Endothelial cell of umbilical vein (primary cell): Measurements from ENCODE around the gene RPL22L1. TPM values are rescaled to one million over a fixed set of nuclear protein-coding genes. Genes with fewer than 3 reads are reported as not detected.
A peak's percentile ranks its signal among the peaks of the same experiment; 100 is the strongest.

Source experiments
- BruUV-seq: library from RNA; stranded (reverse); fragments of 400-500 nt; replicated peaks from 2 replicates; lab custom pipeline; 2021; lab: Mats Ljungman, UMichigan
- CTCF ChIA-PET: fragments of 300-600, 350-600 bp; sonication (Branson Sonifier 250); formaldehyde crosslinking; loops from one replicate; lab custom pipeline; 2021; ENCODE audit warnings: antibody characterized with exemption, inconsistent platforms; lab: Charles Lee
- POLR2A ChIA-PET: fragments of 300-600, 350-600 bp; sonication (Branson Sonifier 250); formaldehyde crosslinking; loops from one replicate; lab custom pipeline; 2021; ENCODE audit warnings: antibody characterized with exemption, inconsistent platforms; lab: Charles Lee
- DNase-seq: peaks from one replicate; pipeline ENCODE4 v3.0.0-alpha.2; 2011; ENCODE audit warnings: low read depth, low spot score
- FAIRE-seq: peaks from 2 replicates; lab custom pipeline; 2011; peaks lifted over from hg19 to GRCh38; lab: Jason Lieb, UNC
- H2AFZ ChIP-seq: 2 replicates; pipeline ENCODE4 v1.6.0; 2012; ENCODE audit warnings: low read depth, low read length, control low read depth, inconsistent platforms
- H3K27ac ChIP-seq: 2 replicates; pipeline ENCODE4 v1.5.1; 2011; ENCODE audit warnings: low read depth, mild to moderate bottlenecking, control low read depth, low read length, moderate library complexity; ENCODE audit not compliant: insufficient read depth
- H3K27me3 ChIP-seq, 2 experiments: 2 replicates each; pipeline versions ENCODE4 v1.6.0 to v1.6.1; 2011; ENCODE audit warnings: low read length in 2 of 2, mixed read lengths in 1 of 2; ENCODE audit not compliant: control insufficient read depth in 2 of 2, insufficient read depth in 2 of 2
- H3K36me3 ChIP-seq, 2 experiments: 2 replicates in 1 of 2; 3 replicates in 1 of 2; pipeline ENCODE4 v1.5.1; 2011; ENCODE audit warnings: low read length in 2 of 2, mild to moderate bottlenecking in 1 of 2, moderate library complexity in 1 of 2; ENCODE audit not compliant: control insufficient read depth in 2 of 2, insufficient read depth in 2 of 2; ENCODE audit errors: extremely low read depth in 1 of 2
- H3K4me1 ChIP-seq: 3 replicates; pipeline ENCODE4 v1.5.1; 2011; ENCODE audit warnings: mild to moderate bottlenecking, low read length; ENCODE audit not compliant: control insufficient read depth, insufficient read depth; ENCODE audit errors: extremely low read depth
- H3K4me2 ChIP-seq: 2 replicates; pipeline ENCODE4 v1.6.1; 2011; ENCODE audit warnings: low read length, control low read depth, mixed read lengths; ENCODE audit not compliant: insufficient read depth
- H3K4me3 ChIP-seq, 3 experiments: fragments of 200-600 bp in 1 of 3; sonication (generic), shearing (Covaris generic) in 1 of 3; replicated peaks in 1 of 3; 2 replicates each; pipeline ENCODE4 v1.5.1; 2011 to 2016; ENCODE audit warnings: control low read depth in 3 of 3, low read length in 3 of 3, mild to moderate bottlenecking in 2 of 3, inconsistent platforms in 1 of 3, low read depth in 1 of 3, moderate library complexity in 1 of 3; ENCODE audit not compliant: insufficient read depth in 1 of 3
- H3K79me2 ChIP-seq: 2 replicates; pipeline ENCODE4 v1.6.0; 2012; ENCODE audit warnings: low read length, inconsistent platforms; ENCODE audit not compliant: control insufficient read depth, insufficient read depth
- H3K9ac ChIP-seq: replicated peaks from 2 replicates; pipeline ENCODE3; 2011; ENCODE audit warnings: low read length, control low read depth; ENCODE audit not compliant: insufficient read depth; ENCODE audit errors: extremely low read depth
- H3K9me1 ChIP-seq: replicated peaks from 3 replicates; pipeline ENCODE4 v1.6.0; 2011; ENCODE audit warnings: mild to moderate bottlenecking, low read length; ENCODE audit not compliant: control insufficient read depth, insufficient read depth; ENCODE audit errors: extremely low read depth
- H3K9me3 ChIP-seq: replicated peaks from 2 replicates; pipeline ENCODE4 v1.5.1; 2012; ENCODE audit warnings: low read length, inconsistent platforms; ENCODE audit not compliant: control insufficient read depth, insufficient read depth
- H4K20me1 ChIP-seq: replicated peaks from 2 replicates; pipeline ENCODE3; 2011; ENCODE audit warnings: mild to moderate bottlenecking, low read length; ENCODE audit not compliant: control insufficient read depth, insufficient read depth; ENCODE audit errors: extremely low read depth
- EZH2 ChIP-seq: IDR thresholded peaks from 2 replicates; pipeline ENCODE4 v1.6.1; 2012; ENCODE audit warnings: borderline replicate concordance, low read depth, mild to moderate bottlenecking, moderate library complexity, low read length, inconsistent platforms; ENCODE audit not compliant: severe bottlenecking
- FOS ChIP-seq: IDR thresholded peaks from 2 replicates; pipeline ENCODE4 v1.6.1; 2011; ENCODE audit warnings: mild to moderate bottlenecking, low read length, moderate library complexity, borderline replicate concordance; ENCODE audit not compliant: insufficient read depth
- GATA2 ChIP-seq: IDR thresholded peaks from 2 replicates; pipeline ENCODE4 v1.7.0; 2011; ENCODE audit warnings: low read depth, mild to moderate bottlenecking, moderate library complexity, mixed read lengths, low read length; ENCODE audit not compliant: insufficient read length, insufficient read depth
- JUN ChIP-seq: IDR thresholded peaks from 2 replicates; pipeline ENCODE4 v1.6.1; 2011; ENCODE audit warnings: borderline replicate concordance, low read depth; ENCODE audit not compliant: insufficient read length, insufficient read depth
- MYC ChIP-seq: IDR thresholded peaks from one replicate; pipeline ENCODE4 v1.6.1; 2011; ENCODE audit warnings: mild to moderate bottlenecking, low read depth, low read length
- POLR2A ChIP-seq: IDR thresholded peaks from 2 replicates; pipeline ENCODE4 v1.6.1; 2012; ENCODE audit warnings: low read depth, mild to moderate bottlenecking, control low read depth, low read length
- POLR2AphosphoS5 ChIP-seq: IDR thresholded peaks from 2 replicates; pipeline ENCODE4 v1.6.1; 2012; ENCODE audit warnings: low read depth, mild to moderate bottlenecking, control low read depth, low read length, moderate library complexity; ENCODE audit not compliant: insufficient read depth
- dilution Hi-C: fragments of 300-500 bp; cut with MboI; formaldehyde crosslinking; loops from one replicate; pipeline ENCODE4 v1.15.0; 2019; ENCODE audit warnings: low sequenced_read_pairs; ENCODE audit not compliant: extremely low pct_ligation_motif_present
- intact Hi-C: fragments of 100-400 bp; cut with micrococcal nuclease; formaldehyde crosslinking; loops from one replicate; pipeline ENCODE4 v1.10.0; 2022
- polyA plus RNA-seq, 4 experiments: library from polyadenylated mRNA; depleted of rRNA in 3 of 4; stranded (reverse) in 3 of 4; unstranded in 1 of 4; fragments of >200 nt; gene quantifications; 2 replicates each; pipeline versions ENCODE4 v1.2.1 to v1.2.3, GENCODE V29; 2011 to 2012; ENCODE audit warnings: missing spikeins in 1 of 4
- total RNA-seq: library from RNA; stranded (reverse); gene quantifications from 2 replicates; pipeline ENCODE4 v1.2.3, GENCODE V29; 2021
- TF ChIP-seq, protein P1 (sequence below): IDR thresholded peaks from 2 replicates; pipeline ENCODE4 v1.6.1; 2011; ENCODE audit not compliant: insufficient read depth, insufficient read length
- TF ChIP-seq, protein P2 (sequence below), 2 donors: IDR thresholded peaks; 1 replicate in 1 of 2; 2 replicates in 1 of 2; pipeline ENCODE4 v1.5.1; 2011; ENCODE audit warnings: low read length in 2 of 2, mild to moderate bottlenecking in 2 of 2, moderate library complexity in 2 of 2, control low read depth in 1 of 2, inconsistent platforms in 1 of 2, low read depth in 1 of 2; ENCODE audit not compliant: insufficient read depth in 1 of 2; ENCODE audit errors: extremely low read depth in 1 of 2

RPL22L1 gene
- total and polyA plus RNA-seq, 2 donors (not counting 3 experiments of a cell fraction or from before 2014, with no cell fraction given): 65.0 to 176 TPM

- DNase-seq (peak; percentile 4), FAIRE-seq (no peak)
- no peak overlapping the region for H3K4me3 ChIP-seq
- TF ChIP-seq FOS (no peak), JUN (no peak), MYC (no peak), EZH2 (no peak), POLR2A (no peak), GATA2 (no peak), POLR2AphosphoS5 (no peak)
- TF ChIP-seq, protein P1, sequence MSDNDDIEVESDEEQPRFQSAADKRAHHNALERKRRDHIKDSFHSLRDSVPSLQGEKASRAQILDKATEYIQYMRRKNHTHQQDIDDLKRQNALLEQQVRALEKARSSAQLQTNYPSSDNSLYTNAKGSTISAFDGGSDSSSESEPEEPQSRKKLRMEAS: no peak
- TF ChIP-seq, protein P2, sequence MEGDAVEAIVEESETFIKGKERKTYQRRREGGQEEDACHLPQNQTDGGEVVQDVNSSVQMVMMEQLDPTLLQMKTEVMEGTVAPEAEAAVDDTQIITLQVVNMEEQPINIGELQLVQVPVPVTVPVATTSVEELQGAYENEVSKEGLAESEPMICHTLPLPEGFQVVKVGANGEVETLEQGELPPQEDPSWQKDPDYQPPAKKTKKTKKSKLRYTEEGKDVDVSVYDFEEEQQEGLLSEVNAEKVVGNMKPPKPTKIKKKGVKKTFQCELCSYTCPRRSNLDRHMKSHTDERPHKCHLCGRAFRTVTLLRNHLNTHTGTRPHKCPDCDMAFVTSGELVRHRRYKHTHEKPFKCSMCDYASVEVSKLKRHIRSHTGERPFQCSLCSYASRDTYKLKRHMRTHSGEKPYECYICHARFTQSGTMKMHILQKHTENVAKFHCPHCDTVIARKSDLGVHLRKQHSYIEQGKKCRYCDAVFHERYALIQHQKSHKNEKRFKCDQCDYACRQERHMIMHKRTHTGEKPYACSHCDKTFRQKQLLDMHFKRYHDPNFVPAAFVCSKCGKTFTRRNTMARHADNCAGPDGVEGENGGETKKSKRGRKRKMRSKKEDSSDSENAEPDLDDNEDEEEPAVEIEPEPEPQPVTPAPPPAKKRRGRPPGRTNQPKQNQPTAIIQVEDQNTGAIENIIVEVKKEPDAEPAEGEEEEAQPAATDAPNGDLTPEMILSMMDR (IDR thresholded peaks at IDR 0.05; ENCODE audit: extremely low read depth in 1 of 2, insufficient read depth in 1 of 2, low read depth in 1 of 2, low read length in 2 of 2): no peak
- dilution Hi-C loops: no loop called here
- no peaks in the 10 kb centered on the region for H3K9me1 ChIP-seq
- no peak overlapping the region for H3K4me2 ChIP-seq
- CTCF ChIA-PET: interaction anchor here (1.0 to 1.7 kb wide), 3 partner anchors 20 to 98 kb away, joined by 3 to 5 read pairs (median 5); no protein-coding TSS in a partner anchor
- peaks cover 0 to 3% of the 10 kb centered on the region in 2 experiments for H3K27me3 ChIP-seq
- no peak overlapping the region for H3K27ac ChIP-seq
- no TSS peak for BruUV-seq
- H3K9me3 ChIP-seq: no peaks in the 10 kb centered on the region
- H4K20me1 ChIP-seq: no peaks in the 10 kb centered on the region
- no peak overlapping the region for H3K9ac ChIP-seq
- no peaks in the 10 kb centered on the region for H3K79me2 ChIP-seq
- H2AFZ ChIP-seq: no peak overlapping the region
- H3K4me1 ChIP-seq: peaks cover 12% of the 10 kb centered on the region
- intact Hi-C loops: no loop called here
- POLR2A ChIA-PET: interaction anchor here (1.6 kb wide), 1 partner anchor 40 kb away, joined by 7 read pairs; the partner anchor contains the start of gene RPL22L1
- H3K36me3 ChIP-seq: no peaks in the 10 kb centered on the region
These were observed 39.3 kb upstream of the RPL22L1 start for GRCh38 chr3:170909129-170909903.
